Stimulated activated CD8-positive, alpha-beta memory T cell treated with anti-CD3 and anti-CD28 coated beads, Interleukin-12 subunit alpha, Interleukin-12 subunit beta, amount 100 ng/mL, for 4 hours (primary cell): ENCODE results near the gene ALMS1.
A peak's percentile ranks its signal among the peaks of the same experiment; 100 is the strongest.
"Not testable (repeated sequence)": the region's sequence is repeated elsewhere in the genome, so short reads cannot be mapped to it uniquely, and the experiment has no call there.

Source experiments
- DNase-seq: peaks from one replicate; pipeline ENCODE4 v3.0.0-alpha.2; 2020; ENCODE audit warnings: low read depth

The ALMS1 gene, protein sequence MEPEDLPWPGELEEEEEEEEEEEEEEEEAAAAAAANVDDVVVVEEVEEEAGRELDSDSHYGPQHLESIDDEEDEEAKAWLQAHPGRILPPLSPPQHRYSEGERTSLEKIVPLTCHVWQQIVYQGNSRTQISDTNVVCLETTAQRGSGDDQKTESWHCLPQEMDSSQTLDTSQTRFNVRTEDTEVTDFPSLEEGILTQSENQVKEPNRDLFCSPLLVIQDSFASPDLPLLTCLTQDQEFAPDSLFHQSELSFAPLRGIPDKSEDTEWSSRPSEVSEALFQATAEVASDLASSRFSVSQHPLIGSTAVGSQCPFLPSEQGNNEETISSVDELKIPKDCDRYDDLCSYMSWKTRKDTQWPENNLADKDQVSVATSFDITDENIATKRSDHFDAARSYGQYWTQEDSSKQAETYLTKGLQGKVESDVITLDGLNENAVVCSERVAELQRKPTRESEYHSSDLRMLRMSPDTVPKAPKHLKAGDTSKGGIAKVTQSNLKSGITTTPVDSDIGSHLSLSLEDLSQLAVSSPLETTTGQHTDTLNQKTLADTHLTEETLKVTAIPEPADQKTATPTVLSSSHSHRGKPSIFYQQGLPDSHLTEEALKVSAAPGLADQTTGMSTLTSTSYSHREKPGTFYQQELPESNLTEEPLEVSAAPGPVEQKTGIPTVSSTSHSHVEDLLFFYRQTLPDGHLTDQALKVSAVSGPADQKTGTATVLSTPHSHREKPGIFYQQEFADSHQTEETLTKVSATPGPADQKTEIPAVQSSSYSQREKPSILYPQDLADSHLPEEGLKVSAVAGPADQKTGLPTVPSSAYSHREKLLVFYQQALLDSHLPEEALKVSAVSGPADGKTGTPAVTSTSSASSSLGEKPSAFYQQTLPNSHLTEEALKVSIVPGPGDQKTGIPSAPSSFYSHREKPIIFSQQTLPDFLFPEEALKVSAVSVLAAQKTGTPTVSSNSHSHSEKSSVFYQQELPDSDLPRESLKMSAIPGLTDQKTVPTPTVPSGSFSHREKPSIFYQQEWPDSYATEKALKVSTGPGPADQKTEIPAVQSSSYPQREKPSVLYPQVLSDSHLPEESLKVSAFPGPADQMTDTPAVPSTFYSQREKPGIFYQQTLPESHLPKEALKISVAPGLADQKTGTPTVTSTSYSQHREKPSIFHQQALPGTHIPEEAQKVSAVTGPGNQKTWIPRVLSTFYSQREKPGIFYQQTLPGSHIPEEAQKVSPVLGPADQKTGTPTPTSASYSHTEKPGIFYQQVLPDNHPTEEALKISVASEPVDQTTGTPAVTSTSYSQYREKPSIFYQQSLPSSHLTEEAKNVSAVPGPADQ (N-terminal part only)

DNA sequence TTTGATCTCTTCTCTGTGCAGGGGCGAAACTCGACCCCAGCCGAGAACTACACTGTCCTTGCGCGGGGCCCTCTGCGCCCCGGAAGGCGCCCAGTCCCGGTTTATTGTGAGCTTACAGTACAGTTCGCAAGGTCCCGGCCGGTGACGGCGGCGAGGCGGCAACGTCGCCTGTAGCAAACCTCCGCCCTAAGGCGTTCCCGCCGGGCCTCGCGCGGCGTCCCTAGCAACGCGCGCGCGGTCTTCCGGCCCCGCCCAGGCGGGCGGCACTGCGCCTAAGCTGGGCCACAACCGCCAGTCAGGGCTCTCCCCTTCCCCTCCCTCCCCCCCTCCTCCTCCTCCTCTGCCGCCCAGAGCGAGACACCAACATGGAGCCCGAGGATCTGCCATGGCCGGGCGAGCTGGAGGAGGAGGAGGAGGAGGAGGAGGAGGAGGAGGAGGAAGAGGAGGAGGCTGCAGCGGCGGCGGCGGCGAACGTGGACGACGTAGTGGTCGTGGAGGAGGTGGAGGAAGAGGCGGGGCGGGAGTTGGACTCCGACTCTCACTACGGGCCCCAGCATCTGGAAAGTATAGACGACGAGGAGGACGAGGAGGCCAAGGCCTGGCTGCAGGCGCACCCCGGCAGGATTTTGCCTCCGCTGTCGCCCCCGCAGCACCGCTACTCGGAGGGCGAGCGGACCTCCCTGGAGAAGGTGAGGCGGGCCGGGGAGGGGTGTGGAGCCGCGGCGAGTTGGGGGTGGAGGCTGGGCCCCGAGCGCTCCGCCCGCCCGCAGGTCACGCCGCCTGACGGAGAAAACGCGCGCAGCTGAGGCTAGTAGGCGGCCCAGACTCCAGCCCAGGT, at the start of gene ALMS1:
Gene ALMS1 (plus strand): TSS at position 333 of the 838 bp plus-strand sequence. CDS start 33 bp downstream, at position 366.
- peak; percentile 82 for DNase-seq

DNA sequence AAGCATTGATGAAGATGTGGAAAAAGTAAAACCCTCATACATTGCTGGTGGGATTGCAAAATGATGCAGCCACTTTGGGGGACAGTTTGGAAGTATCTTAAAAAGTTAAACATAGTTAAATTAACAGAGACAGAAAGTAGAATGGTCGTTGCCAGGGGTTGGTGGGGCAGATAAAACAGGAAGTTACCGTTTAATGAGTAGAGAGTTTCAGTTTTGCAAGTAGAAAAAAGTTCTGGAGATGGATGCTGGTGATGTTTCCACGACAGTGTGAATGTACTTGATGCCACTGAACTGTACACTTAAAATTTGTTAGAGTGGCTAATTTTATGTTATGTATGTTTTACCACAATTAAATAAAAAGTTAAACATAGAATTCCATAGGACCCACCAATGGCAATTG, 47.8 kb upstream of the ALMS1 start:
- no peak for DNase-seq

DNA sequence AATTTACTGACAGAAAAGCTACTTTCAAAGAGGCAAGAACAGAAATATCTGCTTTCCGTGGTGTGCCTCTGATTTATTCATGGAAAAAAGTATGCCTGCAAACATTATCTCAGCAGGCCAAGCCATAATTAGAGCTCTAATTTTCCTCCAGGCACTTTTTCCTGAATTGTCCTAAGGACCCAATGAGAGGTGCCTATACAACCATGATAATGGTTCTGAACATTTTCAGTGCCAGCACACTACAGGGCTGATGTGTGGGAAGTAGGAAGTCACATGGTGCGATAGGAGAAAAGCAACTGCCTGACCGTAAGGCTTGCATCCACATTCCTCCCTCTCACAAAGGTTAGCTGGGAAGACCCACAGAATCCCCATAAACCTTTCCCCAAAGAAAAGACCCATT, 46.4 kb upstream of the ALMS1 start:
- DNase-seq = no peak

DNA sequence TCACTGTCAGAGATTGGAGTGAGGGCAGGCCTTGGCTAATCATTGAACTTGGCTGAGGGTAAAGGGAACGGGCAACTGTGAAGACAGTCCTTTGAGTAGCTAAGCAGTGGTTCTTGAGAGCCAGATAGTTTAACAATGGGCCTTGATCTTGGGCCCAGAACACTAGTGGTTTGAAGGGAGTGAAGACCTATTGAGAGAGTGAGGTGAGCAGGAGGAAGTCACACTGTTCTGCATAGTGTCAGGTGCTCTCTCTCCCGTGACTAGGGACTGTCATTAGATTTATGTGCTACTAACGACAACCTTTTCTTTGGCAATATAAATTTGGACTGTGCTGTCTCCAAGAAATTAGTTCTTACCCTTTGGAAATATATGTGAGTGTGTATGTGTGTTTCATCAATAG, 44.6 kb upstream of the ALMS1 start:
- no peak for DNase-seq

DNA sequence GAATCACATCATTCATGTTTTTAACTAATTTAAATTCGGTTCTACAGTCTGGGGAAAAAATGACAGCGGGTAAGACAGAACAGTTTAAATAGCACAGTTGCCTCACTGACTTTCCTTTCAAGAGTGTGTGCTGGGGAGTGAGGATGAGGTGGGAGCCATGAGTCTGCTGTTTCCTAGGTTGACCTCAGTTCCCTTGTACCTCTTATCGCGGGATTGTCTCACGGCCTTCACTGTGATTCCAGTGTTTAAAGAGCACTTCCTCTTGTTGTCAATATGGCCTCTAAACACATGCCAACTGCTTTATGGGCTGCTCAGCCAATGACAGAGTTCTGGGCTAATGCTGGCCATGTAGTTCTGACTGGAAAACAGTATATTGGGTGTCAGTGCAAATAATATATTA, 41.6 kb upstream of the ALMS1 start:
- no peak for DNase-seq

DNA sequence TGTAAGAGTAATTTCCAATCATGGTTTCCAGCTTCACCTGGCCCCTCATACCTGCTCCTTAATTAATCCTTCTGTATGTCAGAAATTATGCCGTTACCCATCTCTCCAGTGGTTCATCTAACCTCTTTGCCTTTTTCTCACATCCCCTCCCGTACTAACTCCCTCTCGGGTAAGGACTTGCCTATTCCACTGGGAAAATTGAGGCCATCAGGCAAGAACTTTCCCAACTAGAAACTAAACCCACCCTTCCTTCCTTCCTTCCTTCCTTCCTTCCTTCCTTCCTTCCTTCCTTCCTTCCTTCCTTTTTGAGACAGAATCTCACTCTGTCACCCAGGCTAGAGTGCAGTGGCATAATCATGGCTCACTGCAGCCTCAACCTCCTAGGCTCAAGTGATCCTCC, 40.9 kb upstream of the ALMS1 start:
- DNase-seq = not testable (repeated sequence)

DNA sequence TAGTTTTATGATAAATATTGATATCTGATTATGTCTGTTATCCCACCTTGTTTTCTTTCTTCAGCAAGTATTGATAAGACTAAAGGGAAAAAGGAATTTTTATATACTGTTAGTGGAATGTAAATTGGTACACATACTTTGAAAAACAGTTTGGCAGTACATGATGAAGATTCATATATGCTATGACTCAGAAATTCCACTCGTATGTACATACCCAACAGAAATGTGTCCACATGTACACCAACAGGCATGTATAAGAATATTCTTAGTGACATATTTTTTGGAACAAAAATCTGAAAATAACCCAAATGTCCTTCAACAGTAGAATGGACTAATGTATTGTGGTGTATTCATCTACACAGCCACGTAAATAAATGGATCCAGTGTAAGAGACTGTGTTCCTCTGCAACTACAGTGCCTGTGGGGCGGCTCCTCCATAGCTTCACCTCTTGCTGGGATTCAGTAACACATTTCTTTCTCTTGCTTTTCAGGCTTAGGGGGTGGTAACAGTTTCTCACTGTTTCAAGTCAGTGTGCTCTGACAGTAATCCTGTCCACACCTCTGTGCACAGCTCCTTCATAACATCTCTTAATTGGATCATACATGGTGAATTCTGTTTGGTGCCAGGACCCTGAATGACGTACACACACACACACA, 35.5 kb upstream of the ALMS1 start:
- DNase-seq = no peak

DNA sequence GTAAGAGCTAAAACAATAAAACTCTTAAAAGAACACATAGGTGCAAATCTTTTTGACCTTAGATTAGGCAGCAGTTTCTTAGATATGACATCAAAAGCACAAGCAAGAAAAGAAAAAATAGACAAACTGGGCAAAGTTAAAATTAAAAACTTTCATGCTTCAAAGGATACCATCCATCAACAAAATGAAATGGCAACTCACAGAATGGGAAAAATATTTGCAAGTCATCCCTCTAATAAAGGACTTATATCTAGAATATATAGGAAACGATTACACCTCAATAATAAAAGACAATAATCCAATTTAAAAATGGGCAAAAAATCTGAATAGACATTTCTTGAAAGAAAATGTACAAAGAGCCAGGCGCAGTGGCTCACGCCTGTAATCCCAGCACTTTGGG, 29.5 kb upstream of the ALMS1 start:
- DNase-seq = no peak

DNA sequence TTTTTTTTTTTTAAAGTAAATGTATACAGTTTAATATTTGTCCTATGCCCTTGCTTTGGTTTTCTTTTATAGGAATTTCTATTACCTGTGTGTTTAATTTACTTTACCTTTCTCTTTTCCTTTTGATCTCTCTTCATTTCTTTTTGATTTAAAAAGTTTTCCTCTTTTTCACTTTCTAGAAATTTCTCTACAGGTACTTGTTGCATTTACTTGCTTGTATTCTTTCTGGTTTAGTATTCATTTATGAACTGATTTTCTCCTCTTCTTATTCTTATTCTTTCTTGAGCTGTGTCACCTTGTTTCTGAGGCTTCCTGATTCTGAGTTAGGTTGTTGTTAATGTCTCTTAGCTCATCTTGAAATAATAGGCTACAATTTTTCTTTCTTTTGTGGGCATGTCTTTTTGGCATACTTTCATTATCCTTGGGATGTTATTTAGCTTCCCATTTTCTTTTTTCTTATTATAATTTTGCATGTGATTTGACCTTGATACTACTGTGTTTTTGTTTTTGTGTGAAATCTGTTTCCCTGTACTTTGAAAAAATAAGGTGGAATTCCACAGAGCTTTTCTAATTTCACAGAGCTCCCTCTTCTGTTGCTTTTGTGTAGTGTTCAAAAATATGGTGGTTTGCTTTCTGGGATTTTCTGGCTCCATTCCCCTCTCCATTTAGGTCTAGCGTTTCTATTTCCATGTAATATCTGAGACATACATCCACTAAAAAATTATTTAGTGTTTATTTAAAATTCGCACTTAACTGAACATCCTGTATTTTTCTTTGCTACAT, 25.5 kb upstream of the ALMS1 start:
- no peak for DNase-seq

DNA sequence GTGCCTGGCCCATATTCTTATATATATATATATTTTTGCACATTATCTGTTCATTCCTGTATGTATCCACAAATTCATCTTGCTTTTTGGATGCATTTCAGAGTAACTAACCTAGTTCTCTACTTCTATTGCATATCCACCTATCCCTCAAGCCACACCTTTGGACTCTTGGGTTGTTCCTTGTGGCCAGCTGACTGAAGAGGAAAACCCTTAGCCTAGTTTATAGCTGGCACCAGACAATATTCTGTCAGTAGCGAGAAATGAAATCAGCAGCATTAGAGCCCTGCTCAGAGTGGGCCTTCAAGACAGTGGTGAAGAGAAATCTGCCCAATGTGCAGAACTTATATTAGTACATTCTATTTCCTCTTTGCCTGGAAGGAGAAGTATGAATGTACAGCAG, 19.6 kb upstream of the ALMS1 start:
- DNase-seq = no peak

DNA sequence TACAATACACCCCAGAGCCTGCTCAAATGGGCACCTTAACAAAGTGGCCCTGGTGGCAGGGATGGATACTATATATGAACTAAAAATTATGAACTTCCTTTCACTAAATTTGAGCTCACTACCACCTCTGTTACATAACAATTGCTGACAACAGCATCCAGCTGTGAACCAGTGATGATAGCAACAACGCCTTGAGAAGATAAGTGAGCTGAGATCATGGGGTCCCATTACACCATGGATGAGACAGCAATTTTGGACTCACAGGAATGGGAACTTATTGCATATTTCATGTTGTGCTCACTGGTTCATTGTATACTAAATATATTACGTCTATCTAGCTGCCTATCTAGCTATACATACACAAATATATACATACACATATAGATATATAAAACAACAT, 16.9 kb upstream of the ALMS1 start:
- DNase-seq = no peak

DNA sequence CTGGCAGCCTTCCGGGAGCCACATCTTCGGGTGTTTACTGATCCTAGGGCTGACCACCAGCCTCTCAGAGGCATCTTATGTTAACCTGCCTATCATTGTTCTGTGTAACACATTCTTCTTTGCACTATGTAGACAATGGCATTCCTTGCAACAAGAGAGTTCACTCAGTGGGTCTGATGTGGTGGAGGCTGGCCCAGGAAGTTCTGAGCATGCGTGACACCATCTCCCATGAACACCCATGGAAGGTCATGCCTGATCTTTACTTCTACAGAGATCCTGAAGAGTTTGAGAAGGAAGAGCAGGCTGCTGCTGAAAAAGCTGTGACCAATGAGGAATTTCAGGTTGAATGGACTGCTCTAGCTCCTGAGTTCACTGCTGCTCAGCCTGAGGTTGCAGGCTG, 15.3 kb upstream of the ALMS1 start:
- no peak for DNase-seq

DNA sequence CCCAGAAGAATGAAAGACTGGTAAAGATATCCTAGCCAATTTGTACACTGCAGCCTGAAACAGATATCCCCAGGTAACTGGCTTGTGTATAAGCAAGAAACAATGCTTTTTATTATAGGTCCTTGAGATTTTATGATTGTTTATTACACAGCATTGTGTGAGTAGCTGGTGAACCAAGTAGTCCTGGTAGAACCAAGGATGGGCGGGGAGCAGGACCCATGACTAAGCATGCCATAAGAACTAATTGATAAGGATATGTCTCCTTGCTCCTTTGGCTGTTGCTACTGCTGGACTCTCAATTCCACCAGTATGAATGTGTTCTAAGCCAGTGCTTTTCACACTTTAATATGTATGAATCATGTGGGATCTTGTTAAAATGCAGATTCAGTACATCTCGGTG, 12.3 kb upstream of the ALMS1 start:
- DNase-seq = no peak

DNA sequence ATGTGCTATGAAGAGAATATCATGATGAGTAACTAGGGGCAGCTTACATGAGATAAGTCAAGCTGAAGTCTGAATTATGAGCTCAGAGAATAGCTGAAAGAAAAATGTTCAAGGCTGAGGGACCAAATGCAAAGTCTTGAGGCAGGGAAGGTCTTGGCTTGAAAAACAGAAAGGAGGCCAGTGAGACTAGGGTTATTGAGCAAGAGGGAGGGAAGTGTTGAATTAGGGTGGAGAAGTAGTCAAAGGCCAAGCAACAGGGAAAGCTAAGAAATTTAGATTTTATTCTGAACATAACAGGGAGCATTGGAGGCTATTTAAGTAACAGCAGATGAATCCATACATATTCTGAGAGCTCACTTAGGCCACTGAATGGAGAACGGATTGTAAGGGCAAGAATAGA, 11.4 kb upstream of the ALMS1 start:
- no peak for DNase-seq

DNA sequence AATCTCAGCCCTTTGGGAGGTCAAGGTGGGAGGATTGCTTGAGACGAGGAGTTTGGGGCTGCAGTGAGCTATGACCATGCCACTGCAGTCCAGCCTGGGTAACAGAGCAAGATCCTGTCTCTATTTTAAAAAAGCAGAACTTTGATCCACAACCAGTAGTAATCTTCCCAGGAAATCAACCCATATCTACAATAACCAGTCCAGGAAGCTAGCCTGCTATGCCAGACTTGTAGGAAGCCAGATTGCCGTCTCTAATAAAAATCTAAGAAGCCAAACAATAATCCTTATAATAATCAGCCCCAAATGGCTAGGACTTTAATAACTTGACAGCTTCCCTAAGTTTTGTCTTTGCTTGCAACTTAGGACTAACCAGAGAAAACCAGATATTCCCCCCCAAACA, 9.0 kb upstream of the ALMS1 start:
- no peak for DNase-seq

DNA sequence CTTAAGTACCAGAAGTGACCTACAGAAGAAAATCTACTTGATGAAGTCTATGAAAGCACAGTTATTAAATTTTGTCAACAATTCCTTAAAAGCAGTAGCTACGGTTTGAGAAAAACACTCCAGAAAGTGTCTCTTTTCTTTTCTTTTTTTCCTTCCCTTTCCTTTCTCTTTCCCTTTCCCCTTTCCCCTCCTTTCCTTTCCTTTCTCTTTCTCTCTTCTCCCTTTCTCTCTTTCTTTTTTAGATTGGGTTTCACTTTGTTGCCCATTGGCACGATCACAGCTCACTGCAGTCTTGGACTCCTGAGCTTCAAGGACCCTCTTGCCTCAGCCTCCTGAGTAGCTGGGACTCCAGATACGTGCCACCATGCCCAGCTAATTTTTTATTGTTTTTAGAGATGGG, 2.6 kb upstream of the ALMS1 start:
- DNase-seq = no peak

DNA sequence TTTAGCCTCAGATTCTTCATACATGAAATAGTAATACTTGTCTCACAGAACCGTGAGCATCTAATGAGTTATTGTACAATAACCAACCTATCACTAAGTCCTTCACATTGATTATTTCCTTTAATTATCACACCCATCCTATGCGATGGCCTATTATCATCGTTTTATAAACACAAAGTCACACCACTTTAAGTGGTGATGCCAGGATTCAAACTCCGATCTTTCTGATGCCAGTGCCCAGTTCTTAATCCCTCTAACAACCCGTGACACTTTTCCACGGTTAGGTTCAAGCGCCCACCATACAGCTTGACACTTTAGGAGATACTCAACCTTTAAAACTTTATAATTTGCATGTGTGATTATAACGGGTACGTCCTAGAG, 523 bp upstream of the ALMS1 start:
- DNase-seq = no peak

DNA sequence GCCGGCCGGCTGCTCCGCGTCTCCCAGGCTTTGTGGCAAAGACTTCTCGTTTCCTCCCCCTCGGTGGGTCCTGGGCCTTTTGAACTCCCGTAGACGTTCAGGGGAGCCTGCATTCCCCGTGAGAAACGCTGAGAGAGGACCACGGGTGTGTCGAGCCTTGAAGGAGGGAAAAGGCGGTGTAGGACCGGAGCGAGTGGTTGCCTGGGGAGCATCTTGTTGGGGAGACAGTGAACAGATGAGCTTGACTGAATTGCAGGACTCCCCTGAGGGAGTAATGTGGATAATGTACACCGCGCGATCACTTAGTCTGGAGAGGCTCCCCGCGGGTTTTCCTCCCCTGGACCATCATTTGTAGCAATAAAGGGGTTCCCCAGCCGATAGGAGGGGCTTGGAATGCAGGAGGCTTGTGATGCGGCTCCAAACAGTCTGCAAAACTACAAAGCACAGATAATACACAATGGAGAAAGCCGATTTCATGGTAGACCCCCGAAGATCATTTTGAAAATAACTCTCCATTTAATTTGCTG, 769 bp downstream of the ALMS1 start:
- no peak for DNase-seq

DNA sequence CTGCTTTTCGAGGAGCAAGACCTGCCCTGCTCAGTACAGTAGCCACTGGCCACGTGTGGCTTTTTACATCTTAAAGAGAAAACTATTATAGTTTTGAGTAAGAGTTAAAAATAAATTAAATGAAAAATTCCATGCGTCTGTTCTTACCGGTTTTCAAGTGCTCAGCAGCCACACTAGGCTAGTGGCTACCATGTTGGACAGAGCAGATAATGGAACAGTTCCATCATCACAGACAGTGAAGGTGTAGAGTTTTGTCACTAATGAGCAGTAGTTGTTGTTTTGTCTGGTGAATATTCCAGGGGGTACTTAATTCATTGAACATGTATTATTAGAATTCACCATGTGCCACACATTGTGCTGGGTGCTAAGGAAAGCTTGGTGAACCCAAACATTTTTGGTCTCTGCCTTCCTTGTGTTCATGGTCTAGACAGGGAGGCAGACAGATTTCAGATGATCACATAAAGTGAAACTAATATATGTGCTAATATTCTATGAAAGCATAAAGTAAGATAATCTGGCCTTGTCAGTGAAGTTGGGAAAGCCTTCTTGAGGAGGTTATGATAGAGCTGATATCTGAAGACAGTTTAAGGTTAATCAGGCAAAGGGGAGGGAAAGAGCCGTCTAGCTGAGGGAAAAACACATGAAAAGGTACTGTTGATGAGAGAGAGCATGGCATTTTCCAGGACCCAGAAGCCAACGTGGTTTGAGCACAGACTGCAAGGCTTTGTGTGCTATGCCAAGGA, 1.4 kb downstream of the ALMS1 start:
- no peak for DNase-seq
